HepG2 (cell line): ENCODE data around the gene LILRB3. TPM values are rescaled to one million over a fixed set of nuclear protein-coding genes. Genes with fewer than 3 reads are reported as not detected.
A peak's percentile ranks its signal among the peaks of the same experiment; 100 is the strongest.

Source experiments
- CENPT ChIP-seq: sonication (generic); formaldehyde crosslinking; IDR thresholded peaks from 2 replicates; pipeline ENCODE4 v1.8.0; 2022; ENCODE audit warnings: low read depth, mild to moderate bottlenecking, moderate library complexity, missing genetic modification reagents
- ELK4 ChIP-seq: sonication (generic); formaldehyde crosslinking; IDR thresholded peaks from 2 replicates; pipeline ENCODE4 v1.9.0; 2021; ENCODE audit warnings: missing genetic modification reagents, borderline replicate concordance
- FOXK1 ChIP-seq: sonication (generic); formaldehyde crosslinking; IDR thresholded peaks from 2 replicates; pipeline ENCODE4 v1.4.0; 2020; ENCODE audit warnings: low read depth, missing genetic modification reagents, borderline replicate concordance
- GATAD2A ChIP-seq: IDR thresholded peaks from 2 replicates; pipeline ENCODE4 v1.6.1; 2016
- HOXA5 ChIP-seq: sonication (generic); formaldehyde crosslinking; IDR thresholded peaks from 2 replicates; pipeline ENCODE4 v1.4.0; 2020; ENCODE audit warnings: missing genetic modification reagents
- ISX ChIP-seq: sonication (generic); formaldehyde crosslinking; conservative IDR thresholded peaks from 2 replicates; pipeline ENCODE4 v1.5.0; 2020; ENCODE audit warnings: missing genetic modification reagents
- KAT2B ChIP-seq: fragments of 150-350 bp; IDR thresholded peaks from 2 replicates; pipeline ENCODE4 v1.6.1; 2014; ENCODE audit warnings: low read depth, low read length, borderline replicate concordance
- KAT7 ChIP-seq: IDR thresholded peaks from 2 replicates; pipeline ENCODE4 v1.6.1; 2018; ENCODE audit warnings: borderline replicate concordance, missing compliant biosample characterization
- KLF9 ChIP-seq: IDR thresholded peaks from 2 replicates; pipeline ENCODE4 v1.6.1; 2016; ENCODE audit warnings: low read depth
- NBN ChIP-seq: fragments of 450-650 bp; conservative IDR thresholded peaks from 2 replicates; pipeline ENCODE4 v1.6.1; 2017
- PCBP1 ChIP-seq: fragments of 200-400 bp; formaldehyde crosslinking; IDR thresholded peaks from 2 replicates; pipeline ENCODE4 v1.6.1; 2017; ENCODE audit warnings: mild to moderate bottlenecking, low read depth, low read length, borderline replicate concordance
- RFX3 ChIP-seq: IDR thresholded peaks from 2 replicates; pipeline ENCODE4 v1.6.1; 2016; ENCODE audit warnings: missing biosample characterization, missing genetic modification reagents
- RFX5 ChIP-seq: IDR thresholded peaks from 2 replicates; pipeline ENCODE4 v1.6.1; 2011; ENCODE audit warnings: low read depth, low read length, improper control_type of control experiment
- SALL1 ChIP-seq: sonication (generic); formaldehyde crosslinking; IDR thresholded peaks from 2 replicates; pipeline ENCODE4 v1.8.0; 2022; ENCODE audit warnings: mild to moderate bottlenecking, missing genetic modification reagents
- SMAD3 ChIP-seq: sonication (generic); formaldehyde crosslinking; IDR thresholded peaks from 2 replicates; pipeline ENCODE4 v1.4.0; 2020; ENCODE audit warnings: missing genetic modification reagents
- SMYD3 ChIP-seq: sonication (generic); formaldehyde crosslinking; IDR thresholded peaks from 2 replicates; pipeline ENCODE4 v1.8.1; 2023; ENCODE audit warnings: mild to moderate bottlenecking, missing genetic modification reagents
- SNAPC5 ChIP-seq: sonication (generic); formaldehyde crosslinking; IDR thresholded peaks from 2 replicates; pipeline ENCODE4 v1.8.1; 2023; ENCODE audit warnings: mild to moderate bottlenecking, missing genetic modification reagents, borderline replicate concordance
- ZBTB7A ChIP-seq: sonication (generic); formaldehyde crosslinking; IDR thresholded peaks from 2 replicates; pipeline ENCODE4 v1.8.0; 2022; ENCODE audit warnings: mild to moderate bottlenecking, missing genetic modification reagents
- ZIK1 ChIP-seq: sonication (generic); formaldehyde crosslinking; IDR thresholded peaks from 2 replicates; pipeline ENCODE4 v1.5.0; 2020; ENCODE audit warnings: mild to moderate bottlenecking, low read depth, missing genetic modification reagents, borderline replicate concordance
- ZNF143 ChIP-seq: sonication (generic); formaldehyde crosslinking; IDR thresholded peaks from 2 replicates; pipeline ENCODE4 v1.4.0; 2020; ENCODE audit warnings: missing genetic modification reagents
- ZNF251 ChIP-seq: sonication (generic); formaldehyde crosslinking; IDR thresholded peaks from 2 replicates; pipeline ENCODE4 v1.9.0; 2021; ENCODE audit warnings: mild to moderate bottlenecking, missing genetic modification reagents
- ZNF30 ChIP-seq: sonication (generic); formaldehyde crosslinking; IDR thresholded peaks from 2 replicates; pipeline ENCODE4 v1.5.0; 2020; ENCODE audit warnings: mild to moderate bottlenecking, missing genetic modification reagents
- ZNF451 ChIP-seq: sonication (generic); formaldehyde crosslinking; IDR thresholded peaks from 2 replicates; pipeline ENCODE4 v1.5.0; 2020; ENCODE audit warnings: mild to moderate bottlenecking, missing genetic modification reagents
- ZNF510 ChIP-seq: sonication (generic); formaldehyde crosslinking; IDR thresholded peaks from 2 replicates; pipeline ENCODE4 v1.4.0; 2020; ENCODE audit warnings: low read depth, mild to moderate bottlenecking, missing genetic modification reagents
- ZNF543 ChIP-seq: sonication (generic); formaldehyde crosslinking; IDR thresholded peaks from 2 replicates; pipeline ENCODE4 v1.4.0; 2020; ENCODE audit warnings: mild to moderate bottlenecking, missing genetic modification reagents
- ZNF569 ChIP-seq: sonication (generic); formaldehyde crosslinking; IDR thresholded peaks from 2 replicates; pipeline ENCODE4 v1.5.0; 2020; ENCODE audit warnings: mild to moderate bottlenecking, missing genetic modification reagents, moderate library complexity, borderline replicate concordance
- ZNF644 ChIP-seq: IDR thresholded peaks from 2 replicates; pipeline ENCODE4 v1.6.1; 2016; ENCODE audit warnings: low read depth
- ZNF709 ChIP-seq: sonication (generic); formaldehyde crosslinking; IDR thresholded peaks from 2 replicates; pipeline ENCODE4 v1.5.0; 2020; ENCODE audit warnings: mild to moderate bottlenecking, missing genetic modification reagents
- ZNF761 ChIP-seq: sonication (generic); formaldehyde crosslinking; conservative IDR thresholded peaks from 2 replicates; pipeline ENCODE4 v1.4.0; 2020; ENCODE audit warnings: mild to moderate bottlenecking, missing genetic modification reagents
- ZNF776 ChIP-seq: sonication (generic); formaldehyde crosslinking; IDR thresholded peaks from 2 replicates; pipeline ENCODE4 v1.4.0; 2020; ENCODE audit warnings: mild to moderate bottlenecking, missing genetic modification reagents
- ZNF784 ChIP-seq: sonication (generic); formaldehyde crosslinking; IDR thresholded peaks from 2 replicates; pipeline ENCODE4 v1.5.1; 2020; ENCODE audit warnings: missing genetic modification reagents, mild to moderate bottlenecking, borderline replicate concordance
- ZSCAN20 ChIP-seq: sonication (generic); formaldehyde crosslinking; IDR thresholded peaks from 2 replicates; pipeline ENCODE4 v1.4.0; 2020; ENCODE audit warnings: missing genetic modification reagents, mild to moderate bottlenecking, borderline replicate concordance
- polyA plus RNA-seq, 8 experiments: library from polyadenylated mRNA; depleted of rRNA in 3 of 8; stranded (reverse) in 7 of 8; unstranded in 1 of 8; fragments of >200 nt; fragmentation: Illumina TruSeq in 4 of 8; extraction: Trizol in 4 of 8; gene quantifications; 2 replicates each; pipeline versions ENCODE4 v1.2.1 to v1.2.3, GENCODE V29; 2011 to 2016; ENCODE audit warnings: low read depth in 4 of 8, missing spikeins in 1 of 8, mixed read lengths in 1 of 8; ENCODE audit not compliant: insufficient read depth in 1 of 8
- total RNA-seq, 5 experiments: library from RNA; depleted of rRNA; stranded (reverse); fragments of >200 nt; fragmentation: Illumina TruSeq; extraction: Trizol; gene quantifications; 2 replicates each; pipeline ENCODE4 v1.2.3, GENCODE V29; 2016; ENCODE audit warnings: low read depth in 1 of 5

Gene LILRB3
- total and polyA plus RNA-seq, 2 of the 13 experiments (the other 11 are each of a cell fraction or from before 2014, with no cell fraction given), result 0.22 TPM; not detected in 1

- TF ChIP-seq SMAD3 (CRISPR knock-in tag) (peak; percentile 62; the same call in 1 of the 2 replicates), FOXK1 (CRISPR knock-in tag) (peak; percentile 49; the same call in 1 of the 2 replicates), SMYD3 (CRISPR knock-in tag) (no peak), ZIK1 (CRISPR knock-in tag) (no peak), ZBTB7A (peak; percentile 76), CENPT (no peak), ZNF510 (CRISPR knock-in tag) (no peak), SALL1 (CRISPR knock-in tag) (peak; percentile 66), ZNF776 (no peak), SNAPC5 (no peak), KLF9 (no peak), ZNF644 (no peak), RFX3 (CRISPR knock-in tag) (no peak), PCBP1 (no peak), ZNF451 (CRISPR knock-in tag) (peak; percentile 57; the same call in 1 of the 2 replicates), ZNF761 (CRISPR knock-in tag) (0 out of 2 replicates have a peak, but pooled peaks have one; percentile 45), ZNF143 (CRISPR knock-in tag) (no peak), ZNF709 (no peak), RFX5 (no peak), ZNF543 (no peak), ZSCAN20 (no peak), NBN (no peak), ELK4 (CRISPR knock-in tag) (no peak), ZNF251 (CRISPR knock-in tag) (no peak), ZNF569 (no peak), GATAD2A (CRISPR knock-in tag) (peak; percentile 91), ISX (CRISPR knock-in tag) (no peak), ZNF784 (CRISPR knock-in tag) (no peak), HOXA5 (CRISPR knock-in tag) (no peak), ZNF30 (CRISPR knock-in tag) (no peak), KAT2B (no peak), KAT7 (CRISPR knock-in tag) (no peak)
Measured at GRCh38 chr19:54209811-54210494, 12.9 kb downstream of the LILRB3 start (continued).
